GM20431 (cell line): ENCODE measurements around the gene ALG8.
"Not testable (repeated sequence)": the region's sequence is repeated elsewhere in the genome, so short reads cannot be mapped to it uniquely, and the experiment has no call there.

Experiments
- in situ Hi-C: fragments of 300-500 bp; cut with MseI, MboI; formaldehyde crosslinking; loops from one replicate; pipeline ENCODE4 v1.15.0; 2020; ENCODE audit warnings: low sequenced_read_pairs; ENCODE audit not compliant: unreplicated experiment

The ALG8 gene

DNA sequence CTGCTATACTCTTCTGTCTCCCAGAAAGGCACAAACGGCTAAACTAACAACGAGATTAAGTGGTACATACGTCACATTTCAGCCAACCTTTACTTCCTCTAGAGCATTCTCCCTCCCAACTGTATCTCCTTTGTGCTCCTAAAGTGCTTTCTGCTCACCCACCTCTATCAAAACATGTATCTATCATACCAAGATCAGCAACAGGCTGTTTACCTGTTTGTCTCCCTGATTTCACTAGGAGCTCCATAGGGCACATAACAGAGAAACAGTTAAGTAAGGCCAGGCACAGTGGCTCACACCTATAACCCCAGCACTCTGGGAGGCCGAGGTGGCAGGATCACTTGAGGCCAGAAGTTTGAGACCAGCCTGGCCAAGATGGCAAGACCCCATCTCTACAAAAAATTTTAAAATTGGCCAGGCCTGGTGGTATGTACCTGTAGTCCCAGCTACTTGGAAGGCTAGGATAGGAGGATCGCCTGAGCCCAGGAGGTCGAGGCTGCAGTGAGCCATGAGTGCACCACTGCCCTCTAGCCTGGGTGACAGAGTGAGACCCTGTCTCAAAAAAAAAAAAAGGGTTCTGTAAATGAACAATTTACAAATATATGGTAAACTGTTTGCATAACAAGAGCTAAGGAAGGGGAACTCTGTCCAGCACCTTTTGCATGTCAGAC lies 62.6 kb downstream of the ALG8 start:
- in situ Hi-C loops: no loop called here

DNA sequence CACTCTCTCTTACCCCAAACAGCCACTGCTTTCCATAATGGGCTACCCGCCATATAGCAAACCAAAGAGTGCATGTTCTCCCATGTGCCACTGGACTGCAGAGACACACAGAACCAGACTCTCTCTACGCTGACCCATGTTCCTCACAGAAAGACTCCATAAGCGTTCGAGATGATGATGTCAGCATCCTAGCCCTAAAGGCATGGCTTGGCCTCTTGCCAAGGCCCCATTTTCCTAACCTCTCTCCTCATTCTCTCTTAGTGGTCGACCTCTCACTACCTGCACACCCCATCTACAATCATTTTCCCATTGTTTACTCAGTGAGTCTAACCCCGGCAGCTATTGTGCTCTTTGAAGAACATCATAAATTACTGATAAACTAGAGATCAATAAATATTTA lies 64.7 kb downstream of the ALG8 start:
- in situ Hi-C loops: no loop called here

DNA sequence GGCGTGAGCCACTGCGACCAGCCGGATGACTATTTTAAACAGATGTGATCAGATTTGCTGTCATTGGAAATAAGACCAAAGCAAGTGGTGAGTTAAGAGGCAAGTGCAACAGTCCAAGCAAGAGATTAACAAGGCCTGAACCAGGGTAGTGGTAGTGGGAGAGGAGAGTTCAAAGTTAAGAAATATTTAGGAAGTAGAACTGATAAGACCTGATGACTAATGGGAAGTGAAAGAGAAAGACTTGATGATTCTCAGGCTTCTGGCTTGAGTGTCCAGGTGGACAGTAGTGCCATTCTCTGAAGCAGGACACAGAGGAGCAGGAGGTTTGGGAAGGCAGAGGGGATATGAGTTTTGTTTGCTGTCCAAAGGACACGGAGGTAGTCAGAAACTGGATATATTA lies 67.0 kb downstream of the ALG8 start:
- in situ Hi-C loops: no loop called here

DNA sequence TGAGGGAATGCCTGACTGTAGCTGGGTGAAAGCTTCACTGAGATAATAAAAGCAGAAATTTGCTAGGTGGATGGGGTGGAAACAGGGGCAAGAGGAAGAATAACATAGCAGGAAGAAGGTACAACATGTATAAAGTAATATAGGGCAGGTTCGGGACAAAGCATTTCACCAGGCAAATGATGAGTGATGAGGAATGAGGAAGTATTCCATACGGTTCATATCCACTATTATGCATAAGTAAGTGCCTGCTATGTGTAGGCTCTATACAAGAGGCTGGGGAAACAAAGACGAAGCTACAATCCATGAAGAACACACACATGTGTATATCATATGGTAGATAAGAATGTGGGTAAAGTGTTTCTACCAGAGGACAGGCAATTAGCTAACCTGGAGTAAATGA lies 67.7 kb downstream of the ALG8 start:
- in situ Hi-C loops: no loop called here

DNA sequence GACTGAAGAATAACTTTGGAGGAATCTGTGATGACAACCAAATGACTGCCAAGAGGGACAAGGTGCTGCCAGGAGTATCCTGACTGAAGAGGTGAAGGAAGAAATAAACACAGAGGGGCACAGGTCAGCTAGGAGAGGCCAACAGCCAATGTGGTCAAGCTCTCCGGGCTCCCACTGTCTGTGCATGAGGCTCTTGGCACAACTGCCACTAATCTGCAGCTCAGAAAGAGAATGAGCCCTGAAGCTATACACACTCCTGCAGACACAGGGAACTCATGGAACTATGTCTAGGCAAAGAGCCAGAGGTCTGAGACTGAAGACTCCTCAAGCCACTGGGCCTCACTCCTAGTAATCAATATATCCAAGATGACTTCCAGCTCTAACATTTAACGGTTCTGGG lies 68.8 kb downstream of the ALG8 start:
- in situ Hi-C loops: no loop called here

DNA sequence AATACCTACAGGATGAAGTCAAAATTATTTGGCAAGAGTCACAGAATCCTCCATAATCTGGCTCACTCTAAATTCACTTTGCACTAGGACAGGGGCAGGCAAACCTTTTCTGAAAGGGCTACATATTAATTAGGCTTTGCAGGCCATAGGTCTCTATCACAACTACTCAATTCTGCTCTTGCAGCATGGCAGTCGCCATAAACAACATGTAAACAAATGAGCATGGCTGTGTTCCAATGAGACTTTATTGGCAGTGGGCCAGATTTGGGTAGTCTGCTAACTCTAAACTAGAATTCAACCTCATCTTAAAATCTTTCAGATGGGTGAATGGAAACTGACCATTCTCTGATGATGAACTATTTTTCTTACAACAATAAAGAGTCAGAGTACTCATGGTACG lies 70.0 kb downstream of the ALG8 start:
- in situ Hi-C loops: no loop called here

DNA sequence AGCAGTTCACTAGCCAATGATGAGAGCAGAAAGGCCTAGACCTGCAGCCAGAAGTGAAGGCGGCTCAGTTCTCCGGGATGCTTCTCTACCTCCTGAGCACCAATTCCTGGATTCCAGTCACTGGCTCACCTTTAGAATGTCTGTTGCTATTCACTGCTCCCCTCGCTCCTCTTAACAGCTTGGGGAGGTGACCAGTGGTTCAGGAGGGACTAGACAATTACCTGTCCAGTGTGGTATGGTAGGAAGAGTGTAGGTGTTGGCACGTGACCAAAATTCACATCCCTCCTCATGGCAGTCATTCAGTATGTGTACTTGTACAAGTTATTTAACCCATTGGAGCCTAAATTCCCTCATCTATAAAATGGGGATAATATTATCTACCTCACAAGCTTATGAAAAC lies 71.7 kb downstream of the ALG8 start:
- in situ Hi-C loops: no loop called here

DNA sequence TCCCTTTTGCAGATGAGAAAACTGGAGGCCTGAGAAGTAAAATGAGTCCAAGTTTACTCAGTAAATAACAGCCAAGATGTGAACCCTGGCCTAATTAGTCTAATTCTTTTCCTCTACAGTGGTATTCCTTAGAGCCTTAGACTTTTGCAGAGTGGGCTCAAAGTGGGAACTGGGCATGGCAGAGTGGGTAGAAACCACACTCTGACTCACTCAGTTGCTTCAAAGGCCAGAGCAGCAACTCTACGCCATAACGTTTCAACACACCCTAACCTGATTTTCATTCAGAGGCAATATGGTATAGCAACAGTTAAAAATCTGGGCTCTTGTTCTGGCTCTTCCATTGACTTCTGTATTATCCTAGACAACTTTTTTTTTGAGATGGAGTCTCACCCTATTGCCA lies 73.0 kb downstream of the ALG8 start:
- in situ Hi-C loops: no loop called here

DNA sequence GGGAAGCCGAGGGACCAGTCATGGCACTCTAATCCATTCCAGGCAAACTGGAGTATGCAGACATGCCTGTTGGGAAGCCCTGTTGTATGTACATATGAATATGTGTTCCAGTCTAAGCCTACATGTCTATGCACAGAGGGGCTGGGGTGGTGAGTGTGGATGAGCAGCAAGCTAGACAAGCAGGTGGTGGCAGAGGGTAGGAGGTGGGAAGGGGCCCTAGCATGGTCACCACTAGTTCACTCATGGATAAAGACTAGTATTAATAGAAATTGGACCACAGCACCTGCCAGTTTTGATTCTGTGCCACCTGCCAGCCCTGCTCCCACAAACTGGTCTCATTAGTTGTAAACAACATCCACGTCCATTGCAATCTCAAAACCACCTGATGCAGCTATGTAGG lies 74.2 kb downstream of the ALG8 start:
- in situ Hi-C loops: no loop called here

DNA sequence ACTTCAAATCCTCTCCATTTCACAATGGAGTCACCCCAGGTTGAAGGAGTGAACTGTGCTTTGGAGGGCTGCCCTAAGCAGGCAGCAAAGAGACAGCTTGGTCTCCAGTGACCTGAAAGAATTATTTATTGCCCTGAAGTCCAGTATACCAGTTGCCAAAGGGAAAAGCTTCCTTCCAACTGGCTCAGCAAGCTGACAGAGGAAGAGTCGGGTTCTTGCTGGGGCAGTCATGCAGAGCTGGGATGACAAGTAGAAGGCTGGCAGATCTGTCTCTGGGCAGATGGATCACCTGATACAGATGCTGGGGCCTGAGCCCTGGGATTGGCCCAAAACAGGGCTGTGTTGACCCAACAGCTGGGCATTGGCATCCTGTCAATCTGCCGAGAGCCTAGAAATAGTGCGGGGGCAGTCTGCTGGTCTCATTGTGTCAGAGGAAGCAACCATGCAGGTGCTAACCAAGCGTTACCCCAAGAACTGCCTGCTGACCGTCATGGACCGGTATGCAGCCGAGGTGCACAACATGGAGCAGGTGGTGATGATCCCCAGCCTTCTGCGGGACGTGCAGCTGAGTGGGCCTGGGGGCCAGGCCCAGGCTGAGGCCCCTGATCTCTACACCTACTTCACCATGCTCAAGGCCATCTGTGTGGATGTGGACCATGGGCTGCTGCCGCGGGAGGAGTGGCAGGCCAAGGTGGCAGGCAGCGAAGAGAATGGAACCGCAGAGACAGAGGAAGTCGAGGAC lies 75.8 kb downstream of the ALG8 start, which contains the start of gene THRSP:
Gene THRSP, plus strand, starts transcription at position 422 of the 742 bp plus-strand sequence. Its CDS starts 21 bp downstream, at position 443.
- in situ Hi-C loops: no loop called here

DNA sequence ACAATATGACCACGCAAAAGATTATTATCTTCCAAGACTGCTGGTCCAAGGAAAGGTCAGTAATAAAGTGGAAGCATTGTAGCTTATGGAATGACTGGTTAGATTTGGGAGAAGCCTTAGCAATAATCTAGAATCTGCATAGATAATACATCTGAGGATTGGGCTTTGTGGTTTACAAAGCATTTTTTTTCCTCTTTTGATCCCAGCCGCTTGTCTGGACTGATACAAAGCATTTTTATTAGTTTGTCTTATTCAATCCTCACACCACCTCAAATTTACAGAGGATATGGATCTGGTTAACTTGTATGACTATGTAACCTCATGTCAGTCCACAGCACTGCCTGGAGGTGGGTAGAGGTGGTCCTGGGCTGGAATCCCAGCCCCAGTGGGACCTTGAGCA lies 76.8 kb downstream of the ALG8 start:
- in situ Hi-C loops: no loop called here

DNA sequence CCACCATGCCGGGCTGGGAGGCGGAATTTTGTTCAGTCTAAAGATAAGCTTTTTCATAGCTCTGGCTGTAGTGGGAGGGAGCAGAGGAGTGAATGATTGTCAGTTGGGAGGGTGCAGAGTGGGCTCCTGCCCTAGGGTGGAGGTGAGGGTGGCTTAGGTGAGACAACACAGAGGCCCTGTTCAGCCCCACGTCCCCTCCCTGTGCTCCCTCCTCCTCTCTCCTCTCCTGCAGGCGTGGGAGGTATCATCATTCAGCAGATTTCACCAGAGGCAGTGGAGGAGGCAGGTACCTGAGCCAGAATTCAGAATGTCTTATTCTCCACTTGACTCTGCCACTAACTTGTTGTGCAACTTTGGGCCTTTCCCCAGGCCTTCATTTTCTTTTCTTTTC lies 77.5 kb downstream of the ALG8 start:
- in situ Hi-C loops: no loop called here

DNA sequence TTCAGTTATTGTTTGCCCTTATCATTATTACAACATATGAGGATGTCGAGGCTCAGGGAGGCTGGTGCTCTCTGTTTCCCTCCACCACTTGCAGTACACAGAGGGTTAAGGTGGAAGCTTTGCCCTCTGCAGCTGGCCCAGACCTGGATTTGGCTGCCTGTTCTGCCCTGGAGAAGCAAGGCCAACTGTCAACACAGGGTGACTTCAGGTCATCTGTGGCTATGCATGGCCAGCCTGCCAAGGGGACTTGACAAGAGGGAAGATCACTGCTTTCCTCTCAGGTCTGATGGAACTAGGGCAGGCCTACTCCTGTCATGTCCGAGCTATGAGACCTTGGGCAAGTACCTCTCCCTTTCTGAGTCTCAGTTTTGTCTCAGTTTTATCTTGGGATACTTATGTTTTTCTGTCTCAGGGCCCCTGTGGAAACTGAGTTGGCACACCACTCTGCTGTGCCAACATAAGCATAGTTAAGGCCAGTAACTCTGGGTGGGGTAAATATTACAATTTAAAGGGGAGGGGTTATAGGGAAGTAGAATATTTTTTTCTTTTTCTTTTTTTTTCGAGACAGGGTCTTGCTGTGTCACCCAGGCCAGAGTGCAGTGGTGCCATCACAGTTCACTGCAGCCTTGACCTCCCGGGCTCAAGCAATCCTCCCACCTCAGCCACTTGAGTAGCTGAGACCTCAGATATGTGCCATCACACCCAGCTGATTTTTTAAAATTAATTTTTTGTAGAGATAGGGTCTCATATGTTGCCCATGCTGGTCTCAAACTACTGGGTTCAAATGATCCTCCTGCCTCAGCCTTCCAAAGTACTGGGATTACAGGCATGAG lies 78.1 kb downstream of the ALG8 start:
- in situ Hi-C loops: no loop called here

DNA sequence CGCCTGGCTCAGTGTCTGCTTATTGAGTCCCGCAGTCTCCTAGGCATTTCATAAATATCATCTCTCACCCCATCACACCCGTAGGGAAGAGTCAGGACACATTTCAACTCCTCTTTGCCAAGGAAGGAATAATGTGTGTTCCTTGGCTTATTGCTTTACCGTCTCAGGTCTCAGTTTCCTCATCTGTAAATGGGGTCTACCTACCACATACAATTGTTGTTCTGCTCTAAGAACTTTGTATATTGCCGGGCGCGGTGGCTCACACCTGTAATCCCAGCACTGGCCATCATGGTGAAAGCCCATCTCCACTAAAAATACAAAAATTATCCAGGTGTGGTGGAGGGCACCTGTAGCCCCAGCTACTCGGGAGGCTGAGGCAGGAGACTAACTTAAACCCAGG lies 78.9 kb downstream of the ALG8 start:
- in situ Hi-C loops: no loop called here

DNA sequence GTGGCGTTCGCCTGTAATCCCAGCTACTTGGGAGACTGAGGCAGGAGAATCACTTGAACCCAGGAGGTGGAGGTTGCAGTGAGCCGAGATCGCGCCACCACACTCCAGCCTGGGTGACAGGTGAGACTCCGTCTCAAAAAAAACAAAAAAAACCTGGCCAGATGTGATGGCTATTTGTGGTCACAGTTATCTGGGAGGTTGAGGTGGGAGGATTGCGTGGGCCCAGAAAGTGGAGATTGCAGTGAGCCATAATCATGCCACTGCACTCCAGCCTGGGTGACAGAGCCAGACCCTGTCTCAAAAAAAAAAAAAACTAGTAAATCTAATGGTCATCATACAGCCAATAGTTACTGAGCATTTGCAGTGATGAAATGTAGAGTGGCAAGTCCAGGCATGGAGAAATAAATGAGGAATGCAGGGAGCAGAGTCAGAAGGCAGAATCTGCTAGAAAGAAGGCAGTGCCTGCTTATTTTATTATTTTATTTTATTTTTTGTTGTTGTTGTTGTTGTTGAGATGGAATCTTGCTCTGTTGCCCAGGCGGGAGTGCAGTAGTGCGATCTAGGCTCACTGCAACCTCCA lies 79.6 kb downstream of the ALG8 start:
- in situ Hi-C loops: not testable (repeated sequence)

DNA sequence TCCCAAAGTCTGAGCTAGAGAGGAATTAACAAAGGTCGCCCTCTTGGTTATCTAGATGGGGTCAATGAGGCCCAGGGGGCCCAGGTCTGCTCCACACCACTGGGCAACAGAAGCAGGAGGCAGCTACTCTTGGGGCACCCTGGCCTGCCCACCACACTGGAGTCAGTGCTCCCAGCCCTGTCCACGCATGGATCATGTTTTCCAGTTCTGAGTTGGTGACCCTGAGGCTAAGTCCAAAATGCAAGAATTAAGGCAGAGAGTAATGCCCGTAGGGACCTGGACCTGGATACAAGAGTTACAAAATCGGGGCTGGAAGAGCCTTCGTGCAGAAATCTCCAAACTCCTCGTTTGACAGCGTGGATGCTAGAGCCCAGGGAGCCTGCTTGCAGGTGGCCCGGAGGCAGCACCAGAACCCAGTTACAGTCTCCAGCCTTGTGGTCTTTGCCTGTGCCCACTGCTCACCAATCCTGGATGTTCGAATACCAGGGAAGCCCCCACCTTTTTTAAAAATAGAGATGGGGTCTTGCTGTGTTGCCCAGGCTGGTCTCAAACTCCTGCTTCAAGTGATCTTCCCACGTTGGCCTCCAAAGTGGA lies 81.9 kb downstream of the ALG8 start:
- in situ Hi-C loops: no loop called here

DNA sequence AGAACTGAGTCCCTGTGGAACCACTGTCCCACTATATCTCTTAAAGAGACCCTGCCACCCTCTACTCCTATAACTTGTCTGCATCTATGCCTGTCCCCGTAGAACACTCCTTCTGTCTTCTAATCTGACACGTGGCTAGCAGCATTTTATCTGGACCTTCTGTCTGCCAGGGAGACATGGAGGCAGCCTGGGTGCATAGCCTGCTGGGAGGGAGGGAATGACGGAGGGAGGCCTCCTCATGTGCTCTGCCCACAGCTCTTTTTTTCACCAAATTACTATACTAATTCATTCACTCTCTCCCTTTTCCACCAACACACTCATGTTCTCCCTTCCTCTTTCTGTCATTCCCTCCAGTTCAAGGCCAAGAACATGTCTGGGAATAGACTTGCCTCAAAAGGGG lies 83.3 kb downstream of the ALG8 start:
- in situ Hi-C loops: no loop called here

DNA sequence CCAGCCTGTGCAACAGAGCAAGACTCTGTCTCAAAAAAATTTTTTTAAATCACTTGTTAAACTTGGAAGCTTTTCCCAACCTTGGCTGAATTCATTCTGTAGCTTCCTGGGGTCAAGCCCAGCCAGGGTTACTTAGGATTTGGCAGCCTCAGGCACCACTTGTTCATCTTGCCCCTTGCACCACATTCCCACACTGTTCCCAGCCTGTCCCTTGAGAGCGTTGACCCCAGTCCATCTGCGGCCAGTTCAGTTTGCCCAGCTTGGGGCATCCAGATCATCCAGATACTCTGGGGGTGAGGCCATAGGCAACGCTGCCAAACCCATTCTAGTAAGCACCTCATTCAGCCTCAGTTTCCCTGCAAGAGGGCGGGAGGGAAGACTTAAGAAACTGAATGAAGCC lies 84.5 kb downstream of the ALG8 start:
- in situ Hi-C loops: no loop called here

DNA sequence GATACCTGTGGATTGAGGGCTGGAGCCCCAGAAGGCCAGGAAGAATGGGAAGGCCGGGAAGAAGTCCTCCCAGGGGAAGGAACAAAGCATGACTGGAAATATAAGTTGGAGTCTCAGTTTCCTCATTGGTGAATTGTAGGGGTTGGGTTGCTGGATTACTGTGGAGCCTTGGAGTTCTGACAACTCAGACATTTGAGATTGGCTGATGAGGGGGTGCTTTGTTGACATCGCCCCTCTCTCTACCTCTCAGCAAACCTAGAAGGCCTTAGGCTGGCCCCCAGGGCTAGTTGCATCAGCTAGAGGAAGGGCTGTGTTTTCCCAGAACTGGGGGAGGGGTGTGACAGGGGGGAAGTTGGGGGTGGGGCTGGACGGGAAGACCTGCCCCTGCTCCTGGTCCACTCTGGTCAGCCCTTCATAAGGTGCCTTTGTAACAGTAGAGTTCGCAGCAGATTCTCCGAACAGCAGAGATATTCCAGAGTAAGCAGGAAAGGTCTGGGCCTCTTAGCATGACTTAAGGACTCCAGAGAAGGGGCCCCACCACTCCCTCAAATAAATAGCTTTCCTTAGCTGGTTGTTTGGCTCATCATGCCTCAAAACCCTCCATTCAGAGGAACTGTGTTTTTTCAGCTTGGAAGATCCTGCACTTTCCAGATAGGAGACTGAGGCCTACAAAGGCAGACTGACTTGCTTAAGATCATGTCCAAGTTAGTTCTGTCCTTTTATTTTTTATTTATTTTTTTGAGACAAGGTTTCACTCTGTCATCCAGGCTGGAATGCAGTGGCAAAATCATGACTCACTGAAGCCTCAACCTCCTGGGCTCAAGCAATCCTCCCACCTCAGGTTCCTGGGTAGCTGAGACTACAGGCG lies 88.2 kb downstream of the ALG8 start:
- in situ Hi-C loops: no loop called here
